K562 (cell line): Measurements from ENCODE around the gene VSIG1. TPM values are rescaled to one million over a fixed set of nuclear protein-coding genes. Genes with fewer than 3 reads are reported as not detected.

ENCODE experiments used
- ATAC-seq: fragments of 200-7000 bp; cut with Tn5 transposase; 3 replicates; pipeline ENCODE4 v1.9.1; 2020; ENCODE audit warnings: moderate library complexity
- BruUV-seq: library from RNA; stranded (reverse); fragments of 400-500 nt; replicated peaks from 2 replicates; lab custom pipeline; 2021; lab: Mats Ljungman, UMichigan
- CTCF ChIA-PET: fragments of 300-600 bp; formaldehyde crosslinking; extraction: SDS; loops from one replicate; lab custom pipeline; 2021; ENCODE audit warnings: low intra/inter-chr PET ratio; lab: Yijun Ruan, JAX
- POLR2A ChIA-PET: fragments of 300-600, 350-650 bp; sonication (Branson Sonifier 250); formaldehyde crosslinking; extraction: SDS; loops from one replicate; lab custom pipeline; 2021; ENCODE audit warnings: antibody characterized with exemption, inconsistent platforms; lab: Yijun Ruan, JAX
- DNase-seq, 4 experiments: peaks; one replicate each; pipeline versions ENCODE4 v3.0.0 to v3.0.0-alpha.2; 2011 to 2018; ENCODE audit warnings: low spot score in 3 of 4, mixed read lengths in 3 of 4; ENCODE audit errors: extremely low read depth in 1 of 4
- FAIRE-seq: peaks from 2 replicates; lab custom pipeline; 2011; peaks lifted over from hg19 to GRCh38; lab: Jason Lieb, UNC
- H2AFZ ChIP-seq: 2 replicates; pipeline ENCODE4 v1.6.0; 2011; ENCODE audit warnings: low read depth, low read length, control low read depth, inconsistent platforms
- H3K27ac ChIP-seq: fragments of 200-600 bp; 3 replicates; pipeline ENCODE4 v1.8.0; 2011; ENCODE audit warnings: low read depth, mild to moderate bottlenecking, control low read depth, inconsistent platforms, low read length, moderate library complexity, mixed read lengths; ENCODE audit errors: extremely low read depth
- H3K27me3 ChIP-seq, 2 experiments: fragments of 300-600 bp in 1 of 2; 2 replicates in 1 of 2; 3 replicates in 1 of 2; pipeline versions ENCODE4 v1.6.0 to v1.8.0; 2011; ENCODE audit warnings: inconsistent platforms in 2 of 2, low read length in 2 of 2, mild to moderate bottlenecking in 1 of 2, mixed read lengths in 1 of 2, moderate library complexity in 1 of 2; ENCODE audit not compliant: control insufficient read depth in 2 of 2, insufficient read depth in 2 of 2
- H3K36me3 ChIP-seq: fragments of 300-600 bp; 3 replicates; pipeline ENCODE4 v1.8.0; 2011; ENCODE audit warnings: mild to moderate bottlenecking, low read length, inconsistent platforms; ENCODE audit not compliant: control insufficient read depth, insufficient read depth
- H3K4me1 ChIP-seq, 2 experiments: fragments of 200-600 bp in 1 of 2; replicated peaks in 1 of 2; 2 replicates in 1 of 2; 3 replicates in 1 of 2; pipeline versions ENCODE4 v1.5.1 to v1.8.0; 2011; ENCODE audit warnings: inconsistent platforms in 2 of 2, low read length in 2 of 2, mild to moderate bottlenecking in 1 of 2, mixed read lengths in 1 of 2, moderate library complexity in 1 of 2; ENCODE audit not compliant: control insufficient read depth in 2 of 2, insufficient read depth in 2 of 2
- H3K4me2 ChIP-seq: 2 replicates; pipeline ENCODE4 v1.6.1; 2011; ENCODE audit warnings: low read length, control low read depth, inconsistent platforms, mixed read lengths; ENCODE audit not compliant: insufficient read depth
- H3K4me3 ChIP-seq: fragments of 200-600 bp; sonication (generic), shearing (Covaris generic); 2 replicates; pipeline ENCODE4 v1.5.1; 2016; ENCODE audit warnings: control low read depth, inconsistent platforms
- H3K79me2 ChIP-seq: fragments of 200-600 bp; 3 replicates; pipeline ENCODE4 v1.8.0; 2011; ENCODE audit warnings: low read length, inconsistent platforms; ENCODE audit not compliant: control insufficient read depth, insufficient read depth
- H3K9ac ChIP-seq, 2 experiments: 2 replicates each; pipeline versions ENCODE4 v1.6.0 to v1.6.1; 2011; ENCODE audit warnings: low read depth in 2 of 2, low read length in 2 of 2, control low read depth in 1 of 2, inconsistent platforms in 1 of 2, mild to moderate bottlenecking in 1 of 2, mixed read lengths in 1 of 2; ENCODE audit not compliant: insufficient read depth in 1 of 2
- H3K9me1 ChIP-seq: one replicate; pipeline ENCODE4 v1.6.0; 2011; ENCODE audit warnings: inconsistent platforms, mild to moderate bottlenecking, low read length, moderate library complexity; ENCODE audit not compliant: control insufficient read depth, insufficient read depth
- H3K9me3 ChIP-seq: replicated peaks from 2 replicates; pipeline ENCODE4 v1.5.1; 2011; ENCODE audit warnings: low read depth, low read length, inconsistent platforms; ENCODE audit not compliant: control insufficient read depth, insufficient read depth
- H4K20me1 ChIP-seq: replicated peaks from 2 replicates; pipeline ENCODE4 v1.6.1; 2011; ENCODE audit warnings: low read length, inconsistent platforms, mixed read lengths; ENCODE audit not compliant: control insufficient read depth, insufficient read depth
- FOSL1 ChIP-seq: fragments of 200-800 bp; sonication (Bioruptor generic); conservative IDR thresholded peaks from 2 replicates; pipeline ENCODE4 v1.6.1; 2016; ENCODE audit warnings: missing genetic modification characterization, missing compliant biosample characterization
- HLTF ChIP-seq: fragments of 450-650 bp; IDR thresholded peaks from 2 replicates; pipeline ENCODE4 v1.6.1; 2016
- KAT2B ChIP-seq: IDR thresholded peaks from one replicate; pipeline ENCODE4 v1.6.1; 2012; ENCODE audit warnings: low read depth, mild to moderate bottlenecking, control low read depth, inconsistent platforms, low read length, moderate library complexity
- KHSRP ChIP-seq: fragments of 450-650 bp; IDR thresholded peaks from 2 replicates; pipeline ENCODE4 v1.6.1; 2017
- NCOA2 ChIP-seq, 2 experiments: fragments of 450-650 bp; IDR thresholded peaks; 2 replicates each; pipeline ENCODE4 v1.6.1; 2018; ENCODE audit warnings: mild to moderate bottlenecking in 2 of 2, moderate library complexity in 1 of 2; ENCODE audit not compliant: partially characterized antibody in 2 of 2
- PHTF2 ChIP-seq: fragments of 250-450 bp; sonication (Bioruptor Pico); IDR thresholded peaks from 2 replicates; pipeline ENCODE4 v1.5.0; 2021; ENCODE audit warnings: mild to moderate bottlenecking
- REST ChIP-seq, 2 experiments: fragments of 450-650 bp; formaldehyde crosslinking in 1 of 2; IDR thresholded peaks; 2 replicates each; pipeline versions ENCODE4 v1.4.0 to v1.6.1; 2014 to 2020; ENCODE audit warnings: mild to moderate bottlenecking in 2 of 2, borderline replicate concordance in 1 of 2, low read depth in 1 of 2
- RHOXF2B ChIP-seq: fragments of 250-450 bp; sonication (Bioruptor Pico); conservative IDR thresholded peaks from 2 replicates; pipeline ENCODE4 v1.5.1; 2021
- ZBTB33 ChIP-seq: sonication (generic); formaldehyde crosslinking; IDR thresholded peaks from 2 replicates; pipeline ENCODE4 v1.8.1; 2023; ENCODE audit warnings: mild to moderate bottlenecking, missing genetic modification reagents
- ZNF124 ChIP-seq: sonication (generic); formaldehyde crosslinking; IDR thresholded peaks from 2 replicates; pipeline ENCODE4 v1.8.1; 2022; ENCODE audit warnings: missing genetic modification reagents
- ZNF282 ChIP-seq: sonication (generic); formaldehyde crosslinking; IDR thresholded peaks from 2 replicates; pipeline ENCODE4 v1.8.1; 2023; ENCODE audit warnings: missing genetic modification reagents
- WGBS: fragments of 100-300 bp; shearing (Covaris generic); methylation state at CpG from one replicate; pipeline ENCODE4 v1.1.6; 2016; ENCODE audit warnings: low coverage, mixed read lengths; ENCODE audit not compliant: insufficient coverage; ENCODE audit errors: missing lambda C conversion rate; 5-methylcytosine and 5-hydroxymethylcytosine counted together
- in situ Hi-C: fragments of 300-500 bp; cut with MboI; formaldehyde crosslinking; loops from 4 replicates; pipeline ENCODE4 v1.15.0; 2018; ENCODE audit warnings: inconsistent platforms, mixed read lengths
- intact Hi-C: fragments of 100-400 bp; cut with micrococcal nuclease; formaldehyde crosslinking; loops from 2 replicates; pipeline ENCODE4 v1.14.2; 2022
- polyA plus RNA-seq, 8 experiments: library from polyadenylated mRNA; depleted of rRNA in 4 of 8; stranded (reverse) in 5 of 8; unstranded in 3 of 8; fragments of >200 nt; fragmentation: Nextera tagmentation in 2 of 8; fragmentation: Illumina TruSeq in 1 of 8; extraction: Ambion mirVana in 2 of 8; extraction: Trizol in 1 of 8; gene quantifications; 2 replicates each; pipeline versions ENCODE4 v1.2.1 to v1.2.3, GENCODE V29; 2011 to 2014; ENCODE audit warnings: inconsistent platforms in 1 of 8, missing spikeins in 1 of 8
- total RNA-seq, 7 experiments: library from RNA; depleted of rRNA in 6 of 7; stranded (reverse); fragments of >200 nt in 6 of 7; fragmentation: Illumina TruSeq in 2 of 7; extraction: Trizol in 2 of 7; gene quantifications; 2 replicates each; pipeline versions ENCODE4 v1.2.1 to v1.2.3, GENCODE V29; 2011 to 2021; ENCODE audit warnings: low replicate concordance in 1 of 7

The VSIG1 gene
- total and polyA plus RNA-seq, 9 of the 15 experiments (the other 6 are each of a cell fraction or from before 2014, with no cell fraction given) = not detected

- no peak overlapping the region for H3K4me3 ChIP-seq
- ATAC-seq = no peak
- in situ Hi-C loops = no loop called here
- no peaks in the 10 kb centered on the region for H3K9me3 ChIP-seq
- no peak overlapping the region for H3K9ac ChIP-seq
- H3K27me3 ChIP-seq = no peaks in the 10 kb centered on the region
- peaks cover 0 to 2% of the 10 kb centered on the region in 2 experiments; a peak in 2 of 5 replicates for H3K4me1 ChIP-seq
- no peak for DNase-seq
- ChIA-PET POLR2A (no interaction called here), CTCF (no interaction called here)
- 75% methylated on average over 4 of the region's 4 CpGs for WGBS
- H3K4me2 ChIP-seq = no peak overlapping the region
- no peaks in the 10 kb centered on the region for H3K9me1 ChIP-seq
- no TSS peak for BruUV-seq
- FAIRE-seq = no peak
- no peaks in the 10 kb centered on the region for H3K79me2 ChIP-seq
- H4K20me1 ChIP-seq = no peaks in the 10 kb centered on the region; the same call in 1 of the 2 replicates
- intact Hi-C loops = no loop called here
- no peaks in the 10 kb centered on the region; the same call in 2 of the 3 replicates for H3K36me3 ChIP-seq
- H2AFZ ChIP-seq = no peak overlapping the region
- H3K27ac ChIP-seq = no peak overlapping the region
- TF ChIP-seq ZNF282 (CRISPR knock-in tag) (no peak), ZBTB33 (CRISPR knock-in tag) (no peak), REST (IDR thresholded peaks at IDR 0.05; ENCODE audit: borderline replicate concordance) (no peak), REST (CRISPR knock-in tag; IDR thresholded peaks at IDR 0.05; ENCODE audit: low read depth) (no peak), KAT2B (no peak), KHSRP (no peak), RHOXF2B (CRISPR knock-in tag) (no peak), PHTF2 (CRISPR knock-in tag) (no peak), NCOA2 (IDR thresholded peaks at IDR 0.05; ENCODE audit: partially characterized antibody in 2 of 2) (no peak), ZNF124 (CRISPR knock-in tag) (no peak), FOSL1 (tag) (no peak), HLTF (no peak)
Measured at GRCh38 chrX:108127152-108127551, 82.3 kb downstream of the VSIG1 start.
